Inflammatory macrophage treated with lipopolysaccharide for 1 hour (primary cell): ENCODE measurements around the gene MYADML2.

ENCODE experiments used
- DNase-seq, 2 donors: peaks; one replicate each; pipeline ENCODE4 v3.0.0-alpha.2; 2020 to 2022

MYADML2 gene

DNA sequence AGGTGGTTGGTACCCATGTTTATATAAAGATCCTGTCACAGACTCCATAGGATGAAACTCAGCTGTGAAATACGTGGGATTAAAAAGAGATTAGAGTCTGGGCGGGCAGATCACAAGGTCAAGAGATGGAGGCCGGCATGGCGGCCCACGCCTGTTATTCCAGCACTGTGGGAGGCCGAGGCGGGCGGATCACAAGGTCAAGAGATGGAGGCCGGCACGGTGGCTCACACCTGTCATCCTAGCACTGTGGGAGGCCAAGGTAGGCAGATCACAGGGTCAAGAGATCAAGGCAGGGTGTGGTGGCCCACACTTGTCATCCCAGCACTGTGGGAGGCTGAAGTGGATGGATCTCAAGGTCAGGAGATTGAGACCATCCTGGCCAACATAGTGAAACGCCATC lies 51.6 kb downstream of the MYADML2 start:
- DNase-seq, result no peak

DNA sequence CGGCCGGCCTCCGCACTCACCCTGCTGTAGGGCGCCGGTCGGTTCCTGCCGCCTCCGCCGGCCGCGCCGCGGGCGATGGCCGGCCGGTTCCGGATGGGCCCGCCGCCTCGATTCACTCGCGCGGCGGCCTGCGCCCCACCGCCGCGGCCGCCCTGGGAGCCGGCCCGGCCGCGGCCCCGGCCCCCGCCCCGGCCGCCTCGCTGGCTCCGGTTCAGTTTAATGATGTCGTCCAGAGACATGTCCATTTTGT lies 55.8 kb downstream of the MYADML2 start:
- DNase-seq, result no peak

DNA sequence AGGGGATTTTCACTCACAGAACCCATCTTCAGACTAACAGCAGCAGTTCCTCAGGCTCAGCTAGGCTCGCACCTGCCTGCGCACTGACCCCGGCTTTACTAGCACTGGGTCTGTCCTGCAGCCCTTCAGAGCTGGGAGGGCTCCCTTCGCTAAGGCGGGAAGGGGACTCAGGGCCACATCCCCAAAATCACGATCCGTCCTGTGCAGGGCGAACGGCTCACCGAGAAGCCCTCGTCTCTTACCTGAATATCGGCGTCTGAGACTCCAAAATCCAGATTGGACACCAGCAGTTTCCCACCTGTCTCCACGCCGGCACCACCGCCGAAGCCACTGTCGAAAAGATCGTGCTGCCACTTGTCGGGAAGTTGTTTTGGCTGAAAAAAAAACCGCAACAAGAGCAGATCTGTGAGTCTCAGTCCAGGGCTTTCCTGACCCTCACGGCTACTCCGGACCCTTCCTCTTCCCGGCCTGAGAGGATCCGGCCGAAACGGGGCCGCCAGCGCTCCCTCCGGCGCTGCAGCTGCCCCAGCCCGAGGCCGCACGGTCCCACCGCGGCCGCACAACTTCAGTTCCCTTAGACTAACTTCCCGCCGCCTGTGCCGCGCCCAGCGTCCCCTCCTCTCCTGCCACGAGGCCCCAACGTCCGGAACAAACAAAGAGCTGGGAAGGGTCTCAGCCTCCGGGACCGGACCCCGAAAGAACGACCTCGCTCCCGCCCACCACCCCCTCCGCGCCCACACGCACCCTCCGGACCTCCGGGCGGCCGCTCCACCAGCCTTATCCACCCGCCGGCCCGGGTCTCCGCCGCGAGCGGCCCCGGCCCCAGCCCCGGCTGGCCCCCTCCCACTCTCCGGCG lies 56.4 kb downstream of the MYADML2 start:
- DNase-seq, result peak in 1 of 2 donors; percentile 42
